Measurements from ENCODE around the gene PIP5K1A.

- TF ChIP-seq POLR2A (IDR thresholded peaks at IDR 0.05): no peak
- TF ChIP-seq CTCF (IDR thresholded peaks at IDR 0.05): no peak
- TF ChIP-seq EP300 (IDR thresholded peaks at IDR 0.05): no peak
Observed at GRCh38 chr1:151197863-151198253, 494 bp upstream of the PIP5K1A start.
